Testis (tissue), 3 donors: ENCODE measurements around the gene PDP2. TPM values are rescaled to one million over a fixed set of nuclear protein-coding genes. Genes with fewer than 3 reads are reported as not detected.

ENCODE experiments used
- DNase-seq: peaks from one replicate; pipeline ENCODE4 v3.0.0-alpha.2; 2019
- H3K27ac ChIP-seq, 2 donors: fragments of 200-600 bp; sonication (generic); one replicate each; pipeline ENCODE4 v1.5.1; 2019
- H3K27me3 ChIP-seq: fragments of 200-600 bp; sonication (generic); one replicate; pipeline ENCODE4 v1.5.1; 2019
- H3K36me3 ChIP-seq: fragments of 200-600 bp; sonication (generic); one replicate; pipeline ENCODE4 v1.5.1; 2017; ENCODE audit warnings: low read depth; ENCODE audit errors: missing control alignments
- H3K4me1 ChIP-seq: fragments of 200-600 bp; sonication (generic); one replicate; pipeline ENCODE4 v1.5.1; 2019
- H3K4me3 ChIP-seq, 2 donors: fragments of 200-600 bp; sonication (generic); one replicate each; pipeline ENCODE4 v1.5.1; 2017 to 2019
- H3K9me3 ChIP-seq: fragments of 200-600 bp; sonication (generic); one replicate; pipeline ENCODE4 v1.5.1; 2017
- POLR2A ChIP-seq: fragments of 450-650 bp; IDR thresholded peaks from one replicate; pipeline ENCODE4 v1.6.1; 2017; ENCODE audit warnings: antibody characterized with exemption, mild to moderate bottlenecking, moderate library complexity
- WGBS, 2 donors: methylation state at CpG; one replicate each; pipeline ENCODE4 v1.1.5; 2018; 5-methylcytosine and 5-hydroxymethylcytosine counted together
- intact Hi-C: fragments of 100-400 bp; cut with DNase I; formaldehyde crosslinking; loops from one replicate; pipeline ENCODE4 v1.15.1; 2023; ENCODE audit warnings: low total_unique reads
- polyA plus RNA-seq: library from polyadenylated mRNA; stranded (reverse); fragments of 350-450 nt; fragmentation: Illumina TruSeq; extraction: RNeasy Lipid Tissue Mini Kit (QIAGEN cat#74804); gene quantifications from one replicate; pipeline ENCODE4 v1.2.3, GENCODE V29; 2014; ENCODE audit warnings: low read depth, low replicate concordance; ENCODE audit not compliant: insufficient read depth
- total RNA-seq, 2 donors: library from RNA; depleted of rRNA; stranded (reverse); fragments of >200 nt; gene quantifications; one replicate each; pipeline ENCODE4 v1.2.3, GENCODE V29; 2016
- TF ChIP-seq, protein P1 (sequence below), 3 experiments: fragments of 450-650 bp in 2 of 3; fragments of 200-600 bp in 1 of 3; sonication (generic) in 1 of 3; IDR thresholded peaks; one replicate each; pipeline ENCODE4 v1.5.1; 2016 to 2019; ENCODE audit warnings: antibody characterized with exemption in 3 of 3, mild to moderate bottlenecking in 2 of 3, moderate library complexity in 1 of 3

The PDP2 gene
- total and polyA plus RNA-seq, 3 donors from 2014 or later, result 14.0 to 23.9 (median 22.9) TPM

DNA sequence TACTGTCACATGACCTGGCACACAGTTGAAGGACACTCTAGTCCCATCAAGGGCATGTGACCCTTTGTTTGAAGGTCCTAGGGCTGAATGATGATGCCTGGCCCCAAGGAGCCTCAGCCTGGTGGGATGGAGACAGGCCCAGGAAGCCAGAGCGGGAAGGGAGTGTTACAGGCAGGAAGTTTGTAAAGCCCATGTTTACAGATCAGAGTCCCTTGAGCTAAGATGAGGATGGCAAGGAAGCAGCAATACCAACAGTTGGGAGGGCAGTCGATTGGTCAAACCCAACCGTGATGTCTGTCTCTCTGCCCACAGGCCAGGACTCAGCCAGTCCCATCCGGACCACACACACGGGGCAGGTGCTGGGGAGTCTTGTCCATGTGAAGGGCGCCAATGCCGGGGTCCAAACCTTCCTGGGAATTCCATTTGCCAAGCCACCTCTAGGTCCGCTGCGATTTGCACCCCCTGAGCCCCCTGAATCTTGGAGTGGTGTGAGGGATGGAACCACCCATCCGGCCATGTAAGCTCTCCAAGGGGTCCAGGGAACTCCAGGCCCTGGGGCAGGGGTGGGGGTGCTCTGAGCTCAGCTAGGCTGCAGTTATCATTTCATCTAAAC, 57.5 kb downstream of the PDP2 start:
- H3K4me3 ChIP-seq, result no peak overlapping the region
- no peak overlapping the region for H3K27ac ChIP-seq
- intact Hi-C loops, result no loop called here
- H3K9me3 ChIP-seq, result no peaks in the 10 kb centered on the region
- TF ChIP-seq, protein P1, sequence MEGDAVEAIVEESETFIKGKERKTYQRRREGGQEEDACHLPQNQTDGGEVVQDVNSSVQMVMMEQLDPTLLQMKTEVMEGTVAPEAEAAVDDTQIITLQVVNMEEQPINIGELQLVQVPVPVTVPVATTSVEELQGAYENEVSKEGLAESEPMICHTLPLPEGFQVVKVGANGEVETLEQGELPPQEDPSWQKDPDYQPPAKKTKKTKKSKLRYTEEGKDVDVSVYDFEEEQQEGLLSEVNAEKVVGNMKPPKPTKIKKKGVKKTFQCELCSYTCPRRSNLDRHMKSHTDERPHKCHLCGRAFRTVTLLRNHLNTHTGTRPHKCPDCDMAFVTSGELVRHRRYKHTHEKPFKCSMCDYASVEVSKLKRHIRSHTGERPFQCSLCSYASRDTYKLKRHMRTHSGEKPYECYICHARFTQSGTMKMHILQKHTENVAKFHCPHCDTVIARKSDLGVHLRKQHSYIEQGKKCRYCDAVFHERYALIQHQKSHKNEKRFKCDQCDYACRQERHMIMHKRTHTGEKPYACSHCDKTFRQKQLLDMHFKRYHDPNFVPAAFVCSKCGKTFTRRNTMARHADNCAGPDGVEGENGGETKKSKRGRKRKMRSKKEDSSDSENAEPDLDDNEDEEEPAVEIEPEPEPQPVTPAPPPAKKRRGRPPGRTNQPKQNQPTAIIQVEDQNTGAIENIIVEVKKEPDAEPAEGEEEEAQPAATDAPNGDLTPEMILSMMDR (IDR thresholded peaks at IDR 0.05), result no peak
- no peak for TF ChIP-seq POLR2A
- no peaks in the 10 kb centered on the region for H3K27me3 ChIP-seq
- no peak for DNase-seq
- 91 to 92% methylated on average over 2 to 10 of the region's 10 CpGs for WGBS, 2 donors
- no peaks in the 10 kb centered on the region for H3K36me3 ChIP-seq
- peaks cover 26% of the 10 kb centered on the region for H3K4me1 ChIP-seq

DNA sequence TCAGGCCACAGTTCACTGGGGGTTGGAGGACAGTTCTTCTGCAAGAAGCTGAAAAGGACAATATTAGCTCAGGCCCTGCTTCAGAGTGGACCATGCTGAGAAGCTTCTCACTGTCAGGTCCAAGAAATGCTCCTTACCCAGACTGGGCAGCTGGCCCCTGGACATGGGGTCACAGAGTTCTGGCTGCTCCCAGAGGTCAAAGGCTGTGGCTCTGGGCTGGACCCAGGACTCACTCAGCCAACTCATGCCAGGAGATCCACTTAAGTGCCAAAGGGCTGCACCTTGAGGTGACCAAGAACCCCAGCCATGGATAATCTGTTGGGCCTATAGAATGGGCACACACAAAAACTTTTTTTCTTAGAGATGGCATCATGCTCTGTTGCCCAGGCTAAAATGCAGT, 59.1 kb downstream of the PDP2 start:
- DNase-seq, result no peak
- intact Hi-C loops, result no loop called here
- H3K4me3 ChIP-seq, result no peak overlapping the region
- H3K27me3 ChIP-seq, result no peaks in the 10 kb centered on the region
- H3K27ac ChIP-seq, result no peak overlapping the region
- TF ChIP-seq POLR2A, result no peak
- TF ChIP-seq, protein P1 (IDR thresholded peaks at IDR 0.05), result no peak
- peaks cover 18% of the 10 kb centered on the region for H3K4me1 ChIP-seq
- no peaks in the 10 kb centered on the region for H3K36me3 ChIP-seq
- H3K9me3 ChIP-seq, result no peaks in the 10 kb centered on the region

DNA sequence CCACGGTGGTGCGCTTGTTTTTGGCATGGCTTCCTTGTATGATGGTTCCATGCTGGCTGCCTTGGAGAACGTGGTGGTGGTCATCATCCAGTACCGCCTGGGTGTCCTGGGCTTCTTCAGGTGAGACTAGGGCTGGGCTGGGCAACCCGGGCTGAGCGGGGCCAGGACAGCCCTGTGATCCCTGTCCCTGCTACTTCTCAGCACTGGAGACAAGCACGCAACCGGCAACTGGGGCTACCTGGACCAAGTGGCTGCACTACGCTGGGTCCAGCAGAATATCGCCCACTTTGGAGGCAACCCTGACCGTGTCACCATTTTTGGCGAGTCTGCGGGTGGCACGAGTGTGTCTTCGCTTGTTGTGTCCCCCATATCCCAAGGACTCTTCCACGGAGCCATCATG, 59.9 kb downstream of the PDP2 start:
- intact Hi-C loops, result no loop called here
- Histone ChIP-seq H3K36me3 (no peaks in the 10 kb centered on the region), H3K27me3 (no peaks in the 10 kb centered on the region), H3K27ac (no peak overlapping the region), H3K4me3 (no peak overlapping the region), H3K4me1 (peaks cover 16% of the 10 kb centered on the region), H3K9me3 (no peaks in the 10 kb centered on the region)
- WGBS, 2 donors, result 89 to 91% methylated on average over 3 to 16 of the region's 16 CpGs
- DNase-seq, result no peak
- no peak for TF ChIP-seq POLR2A
- TF ChIP-seq, protein P1 (IDR thresholded peaks at IDR 0.05), result no peak

Other genes with a start within 250 kb of the PDP2 start
- gene CMTM4, start 183.8 kb upstream of the PDP2 start, total RNA-seq, result 10 to 100 TPM; 50.9 to 59.2 TPM
- 22.2 TPM for gene CMTM4, start 183.8 kb upstream of the PDP2 start, polyA plus RNA-seq
- 100 to 1,000 TPM; 132 to 145 TPM for gene DYNC1LI2, start 128.9 kb upstream of the PDP2 start, total RNA-seq
- 89.0 TPM for gene DYNC1LI2, start 128.9 kb upstream of the PDP2 start, polyA plus RNA-seq
- 10 to 100 TPM; 12.1 to 30.6 TPM for gene TERB1, start 78.9 kb upstream of the PDP2 start, total RNA-seq
- gene TERB1, start 78.9 kb upstream of the PDP2 start, polyA plus RNA-seq, result 13.3 TPM
- gene NAE1, start 49.5 kb upstream of the PDP2 start, total RNA-seq, result 10 to 100 TPM; 72.7 to 72.8 TPM
- 53.7 TPM for gene NAE1, start 49.5 kb upstream of the PDP2 start, polyA plus RNA-seq
- 1 to 10 TPM; 1.4 to 1.9 TPM for gene CA7, start 36.1 kb upstream of the PDP2 start, total RNA-seq
- gene CA7, start 36.1 kb upstream of the PDP2 start, polyA plus RNA-seq, result 1.2 TPM
- under 1 TPM; 0.31 to 0.39 TPM for gene CDH16, start 38.4 kb downstream of the PDP2 start, total RNA-seq
- gene CDH16, start 38.4 kb downstream of the PDP2 start, polyA plus RNA-seq, result 2.7 TPM
- 10 to 100 TPM; 12.4 to 19.4 TPM for gene RRAD, start 45.0 kb downstream of the PDP2 start, total RNA-seq
- gene RRAD, start 45.0 kb downstream of the PDP2 start, polyA plus RNA-seq, result 9.1 TPM
- gene CIAO2B, start 53.9 kb downstream of the PDP2 start, total RNA-seq, result 100 to 1,000 TPM; 113 to 179 TPM
- gene CIAO2B, start 53.9 kb downstream of the PDP2 start, polyA plus RNA-seq, result 145 TPM
- 10 to 100 TPM; 49.1 to 51.9 TPM for gene CES2, start 55.0 kb downstream of the PDP2 start, total RNA-seq
- gene CES2, start 55.0 kb downstream of the PDP2 start, polyA plus RNA-seq, result 34.4 TPM
- gene CES3, start 80.8 kb downstream of the PDP2 start, total RNA-seq, result 1 to 10 TPM; 4.1 to 4.5 TPM
- 1.5 TPM for gene CES3, start 80.8 kb downstream of the PDP2 start, polyA plus RNA-seq
- gene CES4A, start 108.1 kb downstream of the PDP2 start, total RNA-seq, result 10 to 100 TPM; 17.0 to 25.0 TPM
- gene CES4A, start 108.1 kb downstream of the PDP2 start, polyA plus RNA-seq, result 12.2 TPM
- gene CBFB, start 148.6 kb downstream of the PDP2 start, total RNA-seq, result 10 to 100 TPM; 23.3 to 34.9 TPM
- 15.3 TPM for gene CBFB, start 148.6 kb downstream of the PDP2 start, polyA plus RNA-seq
- 10 to 100 TPM; 32.6 to 41.6 TPM for gene PHAF1, start 229.4 kb downstream of the PDP2 start, total RNA-seq
- gene PHAF1, start 229.4 kb downstream of the PDP2 start, polyA plus RNA-seq, result 31.2 TPM